GM12878 (cell line): Measurements from ENCODE around the gene SCEL. TPM values are rescaled to one million over a fixed set of nuclear protein-coding genes. Genes with fewer than 3 reads are reported as not detected.

Experiments
- ATAC-seq: fragments of 200-7000 bp; cut with Tn5 transposase; 3 replicates; pipeline ENCODE4 v1.9.1; 2020; ENCODE audit warnings: mild to moderate bottlenecking, moderate library complexity
- BruUV-seq: library from RNA; stranded (reverse); fragments of 400-500 nt; replicated peaks from 2 replicates; lab custom pipeline; 2021; lab: Mats Ljungman, UMichigan
- CTCF ChIA-PET: fragments of 300-600 bp; sonication (Branson Sonifier 250); formaldehyde crosslinking; extraction: SDS; loops from one replicate; lab custom pipeline; 2021; ENCODE audit warnings: inconsistent platforms; lab: Yijun Ruan, JAX
- POLR2A ChIA-PET: fragments of 350-600 bp; formaldehyde crosslinking; extraction: SDS; loops from one replicate; lab custom pipeline; 2021; ENCODE audit warnings: inconsistent platforms; lab: Charles Lee
- RAD21 ChIA-PET: fragments of 300-600 bp; sonication (Branson Sonifier 250); formaldehyde crosslinking; loops from one replicate; lab custom pipeline; 2023; ENCODE audit warnings: antibody characterized with exemption; ENCODE audit not compliant: unreplicated experiment; lab: Charles Lee
- SMC1A ChIA-PET: fragments of 300-600 bp; sonication (Branson Sonifier 250); formaldehyde crosslinking; loops from one replicate; lab custom pipeline; 2023; ENCODE audit not compliant: unreplicated experiment, uncharacterized antibody; lab: Charles Lee
- DNase-seq: peaks from one replicate; pipeline ENCODE4 v3.0.0-alpha.2; 2011; ENCODE audit warnings: low read depth, low spot score
- FAIRE-seq: peaks from 3 replicates; lab custom pipeline; 2011; peaks lifted over from hg19 to GRCh38; lab: Jason Lieb, UNC
- H2AFZ ChIP-seq: 2 replicates; pipeline ENCODE4 v1.6.0; 2011; ENCODE audit warnings: low read depth, low read length, control low read depth; ENCODE audit not compliant: control insufficient read depth
- H3K27ac ChIP-seq: 2 replicates; pipeline ENCODE4 v1.5.1; 2011; ENCODE audit warnings: control low read depth; ENCODE audit not compliant: control insufficient read depth, insufficient read depth
- H3K27me3 ChIP-seq, 2 experiments: replicated peaks in 1 of 2; 2 replicates each; pipeline versions ENCODE4 v1.6.0 to v1.6.1; 2011; ENCODE audit warnings: low read length in 1 of 2; ENCODE audit not compliant: control insufficient read depth in 2 of 2, insufficient read depth in 2 of 2
- H3K36me3 ChIP-seq, 2 experiments: 2 replicates each; pipeline ENCODE4 v1.5.1; 2011; ENCODE audit warnings: low read length in 1 of 2; ENCODE audit not compliant: control insufficient read depth in 2 of 2, insufficient read depth in 2 of 2
- H3K4me1 ChIP-seq: 2 replicates; pipeline ENCODE4 v1.6.1; 2011; ENCODE audit warnings: mild to moderate bottlenecking, low read length, moderate library complexity, mixed read lengths; ENCODE audit not compliant: control insufficient read depth, insufficient read depth
- H3K4me2 ChIP-seq: 2 replicates; pipeline ENCODE4 v1.6.0; 2011; ENCODE audit warnings: control low read depth; ENCODE audit not compliant: control insufficient read depth, insufficient read depth
- H3K4me3 ChIP-seq: fragments of 200-600 bp; sonication (generic); 2 replicates; pipeline ENCODE4 v1.5.1; 2016
- H3K79me2 ChIP-seq: 2 replicates; pipeline ENCODE4 v1.6.0; 2011; ENCODE audit warnings: low read length; ENCODE audit not compliant: control insufficient read depth, insufficient read depth
- H3K9ac ChIP-seq: 2 replicates; pipeline ENCODE4 v1.8.0; 2011; ENCODE audit warnings: low read length, control low read depth, mixed read lengths; ENCODE audit not compliant: control insufficient read depth, insufficient read depth
- H3K9me3 ChIP-seq: replicated peaks from 3 replicates; pipeline ENCODE4 v1.5.1; 2011; ENCODE audit warnings: mild to moderate bottlenecking, low read length; ENCODE audit not compliant: control insufficient read depth, insufficient read depth
- H4K20me1 ChIP-seq: 2 replicates; pipeline ENCODE4 v1.6.0; 2011; ENCODE audit not compliant: control insufficient read depth, insufficient read depth
- CHD2 ChIP-seq: IDR thresholded peaks from 2 replicates; pipeline ENCODE4 v1.6.1; 2011; ENCODE audit warnings: low read depth, low read length, improper control_type of control experiment, borderline replicate concordance
- CHD4 ChIP-seq: fragments of 200-600 bp; sonication (generic); IDR thresholded peaks from 2 replicates; pipeline ENCODE4 v1.6.1; 2016; ENCODE audit warnings: mild to moderate bottlenecking
- CREB1 ChIP-seq: IDR thresholded peaks from 2 replicates; pipeline ENCODE4 v1.6.1; 2012; ENCODE audit warnings: low read depth, mild to moderate bottlenecking, inconsistent platforms
- GABPA ChIP-seq: IDR thresholded peaks from 2 replicates; pipeline ENCODE4 v1.6.1; 2014; ENCODE audit warnings: antibody characterized with exemption, low read depth, mild to moderate bottlenecking, inconsistent platforms
- HCFC1 ChIP-seq: fragments of 150-350 bp; IDR thresholded peaks from 2 replicates; pipeline ENCODE4 v1.6.1; 2014; ENCODE audit warnings: low read length
- HDAC6 ChIP-seq: fragments of 200-600 bp; sonication (generic); IDR thresholded peaks from one replicate; pipeline ENCODE4 v1.8.0; 2017; ENCODE audit warnings: antibody characterized with exemption; ENCODE audit not compliant: unreplicated experiment
- KLF5 ChIP-seq: fragments of 450-650 bp; IDR thresholded peaks from 2 replicates; pipeline ENCODE4 v1.6.1; 2014; ENCODE audit warnings: mild to moderate bottlenecking; ENCODE audit not compliant: partially characterized antibody
- MXI1 ChIP-seq: fragments of 150-350 bp; IDR thresholded peaks from 2 replicates; pipeline ENCODE4 v1.6.1; 2011; ENCODE audit warnings: low read depth, mild to moderate bottlenecking, inconsistent platforms, low read length, improper control_type of control experiment
- MYB ChIP-seq: fragments of 150-350 bp; IDR thresholded peaks from 2 replicates; pipeline ENCODE4 v1.6.1; 2014; ENCODE audit warnings: mild to moderate bottlenecking, low read depth, low read length, borderline replicate concordance
- POLR2AphosphoS2 ChIP-seq: IDR thresholded peaks from 2 replicates; pipeline ENCODE4 v1.6.1; 2011; ENCODE audit warnings: low read depth, mild to moderate bottlenecking, low read length, improper control_type of control experiment, moderate library complexity
- RUNX3 ChIP-seq: IDR thresholded peaks from 2 replicates; pipeline ENCODE4 v1.6.1; 2012; ENCODE audit warnings: low read length, inconsistent platforms
- SPI1 ChIP-seq: IDR thresholded peaks from 2 replicates; pipeline ENCODE4 v1.6.1; 2011; ENCODE audit warnings: low read depth, mild to moderate bottlenecking, low read length, moderate library complexity, borderline replicate concordance; ENCODE audit not compliant: insufficient read depth
- ZBED1 ChIP-seq: IDR thresholded peaks from 2 replicates; pipeline ENCODE4 v1.6.1; 2016; ENCODE audit warnings: borderline replicate concordance
- WGBS: methylation state at CpG from one replicate; pipeline ENCODE4 v1.1.6; 2016; ENCODE audit warnings: low lambda C conversion rate; ENCODE audit not compliant: insufficient replicate concordance, insufficient coverage; ENCODE audit errors: missing lambda C conversion rate; 5-methylcytosine and 5-hydroxymethylcytosine counted together
- in situ Hi-C: fragments of 300-500 bp; cut with MboI; formaldehyde crosslinking; loops from 9 replicates; pipeline ENCODE4 v1.14.3; 2018; ENCODE audit warnings: mixed read lengths
- intact Hi-C: fragments of 100-400 bp; cut with micrococcal nuclease; formaldehyde crosslinking; loops from one replicate; pipeline ENCODE4 v1.14.2; 2022; ENCODE audit not compliant: unreplicated experiment
- polyA plus RNA-seq, 11 experiments: library from polyadenylated mRNA; depleted of rRNA in 4 of 11; unstranded in 6 of 11; stranded (reverse) in 5 of 11; fragments of >200 nt; fragmentation: Nextera tagmentation in 4 of 11; fragmentation: Illumina TruSeq in 1 of 11; extraction: Ambion mirVana in 4 of 11; extraction: Trizol in 1 of 11; gene quantifications; 1 replicate in 1 of 11; 2 replicates in 10 of 11; pipeline versions ENCODE4 v1.2.1 to v1.2.3, GENCODE V29; 2011 to 2016; ENCODE audit warnings: inconsistent platforms in 2 of 11, missing spikeins in 2 of 11, low read depth in 1 of 11
- total RNA-seq, 4 experiments: library from RNA; depleted of rRNA in 3 of 4; stranded (reverse); fragments of >200 nt in 3 of 4; fragmentation: Illumina TruSeq in 1 of 4; extraction: Trizol in 1 of 4; gene quantifications; 2 replicates each; pipeline versions ENCODE4 v1.2.1 to v1.2.3, GENCODE V29; 2013 to 2021
- TF ChIP-seq, protein P1 (sequence below), 3 experiments: IDR thresholded peaks in 2 of 3; conservative IDR thresholded peaks in 1 of 3; 2 replicates each; pipeline ENCODE4 v1.5.1; 2011; ENCODE audit warnings: low read depth in 3 of 3, low read length in 3 of 3, mild to moderate bottlenecking in 3 of 3, control low read depth in 2 of 3, moderate library complexity in 2 of 3, inconsistent platforms in 1 of 3, mixed read lengths in 1 of 3; ENCODE audit not compliant: control insufficient read depth in 2 of 3, insufficient read depth in 1 of 3; ENCODE audit errors: extremely low read depth in 1 of 3
- TF ChIP-seq, protein P2 (sequence below): fragments of 450-650 bp; IDR thresholded peaks from 2 replicates; pipeline ENCODE4 v1.6.1; 2017; ENCODE audit warnings: antibody characterized with exemption, mild to moderate bottlenecking, moderate library complexity

The SCEL gene
- total and polyA plus RNA-seq, 10 of the 15 experiments (the other 5 are each of a cell fraction or from before 2014, with no cell fraction given), result 0.09 to 0.68 (median 0.16) TPM; not detected in 1

- Histone ChIP-seq H3K4me1 (peaks cover 8% of the 10 kb centered on the region; the same call in 1 of the 2 replicates), H3K4me3 (no peak overlapping the region), H2AFZ (no peak overlapping the region), H3K27ac (no peak overlapping the region), H3K9me3 (no peaks in the 10 kb centered on the region), H3K4me2 (no peak overlapping the region), H3K9ac (no peak overlapping the region), H3K27me3 (no peaks in the 10 kb centered on the region), H4K20me1 (no peaks in the 10 kb centered on the region), H3K36me3 (no peaks in the 10 kb centered on the region), H3K79me2 (no peaks in the 10 kb centered on the region)
- BruUV-seq, result no TSS peak
- WGBS, result 43% methylated on average over 3 of the region's 3 CpGs
- ChIA-PET CTCF (interaction anchor here (0.6 to 6.2 kb wide), 15 partner anchors 13 to 627 kb away, joined by 3 to 174 read pairs (median 13); no protein-coding TSS in a partner anchor), POLR2A (no interaction called here), RAD21 (interaction anchor here (1.1 to 3.7 kb wide), 6 partner anchors 10 to 73 kb away, joined by 3 to 75 read pairs (median 6); no protein-coding TSS in a partner anchor), SMC1A (interaction anchor here (0.8 to 6.2 kb wide), 12 partner anchors 8 to 374 kb away, joined by 3 to 98 read pairs (median 14); no protein-coding TSS in a partner anchor)
- intact Hi-C loops (no loop called here), in situ Hi-C loops (loop anchor here (5.0 kb wide), 1 partner anchor 68 kb away; no protein-coding TSS in a partner anchor)
- no peak for FAIRE-seq
- TF ChIP-seq, protein P1, sequence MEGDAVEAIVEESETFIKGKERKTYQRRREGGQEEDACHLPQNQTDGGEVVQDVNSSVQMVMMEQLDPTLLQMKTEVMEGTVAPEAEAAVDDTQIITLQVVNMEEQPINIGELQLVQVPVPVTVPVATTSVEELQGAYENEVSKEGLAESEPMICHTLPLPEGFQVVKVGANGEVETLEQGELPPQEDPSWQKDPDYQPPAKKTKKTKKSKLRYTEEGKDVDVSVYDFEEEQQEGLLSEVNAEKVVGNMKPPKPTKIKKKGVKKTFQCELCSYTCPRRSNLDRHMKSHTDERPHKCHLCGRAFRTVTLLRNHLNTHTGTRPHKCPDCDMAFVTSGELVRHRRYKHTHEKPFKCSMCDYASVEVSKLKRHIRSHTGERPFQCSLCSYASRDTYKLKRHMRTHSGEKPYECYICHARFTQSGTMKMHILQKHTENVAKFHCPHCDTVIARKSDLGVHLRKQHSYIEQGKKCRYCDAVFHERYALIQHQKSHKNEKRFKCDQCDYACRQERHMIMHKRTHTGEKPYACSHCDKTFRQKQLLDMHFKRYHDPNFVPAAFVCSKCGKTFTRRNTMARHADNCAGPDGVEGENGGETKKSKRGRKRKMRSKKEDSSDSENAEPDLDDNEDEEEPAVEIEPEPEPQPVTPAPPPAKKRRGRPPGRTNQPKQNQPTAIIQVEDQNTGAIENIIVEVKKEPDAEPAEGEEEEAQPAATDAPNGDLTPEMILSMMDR (IDR thresholded peaks at IDR 0.05 in 2 of 3, conservative IDR thresholded peaks at IDR 0.05 in 1 of 3; ENCODE audit: control insufficient read depth in 2 of 3, extremely low read depth in 1 of 3, insufficient read depth in 1 of 3, low read depth in 3 of 3, low read length in 3 of 3), result no peak
- no peak for TF ChIP-seq CHD4
- no peak for TF ChIP-seq SPI1
- TF ChIP-seq RUNX3, result no peak
- TF ChIP-seq MYB, result no peak
- no peak for TF ChIP-seq HDAC6
- TF ChIP-seq MXI1, result no peak
- TF ChIP-seq POLR2AphosphoS2, result no peak
- no peak for TF ChIP-seq ZBED1
- no peak for TF ChIP-seq CREB1
- no peak for TF ChIP-seq KLF5
- TF ChIP-seq CHD2, result no peak
- TF ChIP-seq HCFC1, result no peak
- TF ChIP-seq, protein P2, sequence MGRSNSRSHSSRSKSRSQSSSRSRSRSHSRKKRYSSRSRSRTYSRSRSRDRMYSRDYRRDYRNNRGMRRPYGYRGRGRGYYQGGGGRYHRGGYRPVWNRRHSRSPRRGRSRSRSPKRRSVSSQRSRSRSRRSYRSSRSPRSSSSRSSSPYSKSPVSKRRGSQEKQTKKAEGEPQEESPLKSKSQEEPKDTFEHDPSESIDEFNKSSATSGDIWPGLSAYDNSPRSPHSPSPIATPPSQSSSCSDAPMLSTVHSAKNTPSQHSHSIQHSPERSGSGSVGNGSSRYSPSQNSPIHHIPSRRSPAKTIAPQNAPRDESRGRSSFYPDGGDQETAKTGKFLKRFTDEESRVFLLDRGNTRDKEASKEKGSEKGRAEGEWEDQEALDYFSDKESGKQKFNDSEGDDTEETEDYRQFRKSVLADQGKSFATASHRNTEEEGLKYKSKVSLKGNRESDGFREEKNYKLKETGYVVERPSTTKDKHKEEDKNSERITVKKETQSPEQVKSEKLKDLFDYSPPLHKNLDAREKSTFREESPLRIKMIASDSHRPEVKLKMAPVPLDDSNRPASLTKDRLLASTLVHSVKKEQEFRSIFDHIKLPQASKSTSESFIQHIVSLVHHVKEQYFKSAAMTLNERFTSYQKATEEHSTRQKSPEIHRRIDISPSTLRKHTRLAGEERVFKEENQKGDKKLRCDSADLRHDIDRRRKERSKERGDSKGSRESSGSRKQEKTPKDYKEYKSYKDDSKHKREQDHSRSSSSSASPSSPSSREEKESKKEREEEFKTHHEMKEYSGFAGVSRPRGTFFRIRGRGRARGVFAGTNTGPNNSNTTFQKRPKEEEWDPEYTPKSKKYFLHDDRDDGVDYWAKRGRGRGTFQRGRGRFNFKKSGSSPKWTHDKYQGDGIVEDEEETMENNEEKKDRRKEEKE, result no peak
- TF ChIP-seq GABPA, result no peak
- no peak for ATAC-seq
- DNase-seq, result no peak
Measured at GRCh38 chr13:77494226-77494625, 41.3 kb upstream of the SCEL start.
